Bronchial epithelial cell (primary cell): ENCODE data around the gene RGS17. TPM values are rescaled to one million over a fixed set of nuclear protein-coding genes. Genes with fewer than 3 reads are reported as not detected.

Experiments
- DNase-seq: peaks from one replicate; pipeline ENCODE4 v3.0.0-alpha.2; 2010; ENCODE audit warnings: low read depth
- FAIRE-seq: peaks from 2 replicates; lab custom pipeline; 2011; peaks lifted over from hg19 to GRCh38; lab: Jason Lieb, UNC
- H3K27me3 ChIP-seq: 2 replicates; pipeline ENCODE4 v1.5.1; 2011; ENCODE audit warnings: low read length; ENCODE audit not compliant: control insufficient read depth, insufficient read depth
- H3K36me3 ChIP-seq: 2 replicates; pipeline ENCODE4 v1.5.1; 2011; ENCODE audit warnings: low read length; ENCODE audit not compliant: control insufficient read depth, insufficient read depth
- H3K4me3 ChIP-seq: 2 replicates; pipeline ENCODE4 v1.5.1; 2011; ENCODE audit warnings: mild to moderate bottlenecking, low read depth, low read length, control low read depth
- total RNA-seq: library from RNA; depleted of rRNA; stranded (reverse); fragments of >200 nt; gene quantifications from 2 replicates; pipeline ENCODE4 v1.2.1, GENCODE V29; 2014
- TF ChIP-seq, protein P1 (sequence below): IDR thresholded peaks from 2 replicates; pipeline ENCODE4 v1.5.1; 2011; ENCODE audit warnings: mild to moderate bottlenecking, moderate library complexity, low read length, control low read depth, inconsistent platforms; ENCODE audit not compliant: insufficient read depth, severe bottlenecking

RGS17 gene
- total RNA-seq, 1 donor from 2014 or later: 2.9 TPM

DNA sequence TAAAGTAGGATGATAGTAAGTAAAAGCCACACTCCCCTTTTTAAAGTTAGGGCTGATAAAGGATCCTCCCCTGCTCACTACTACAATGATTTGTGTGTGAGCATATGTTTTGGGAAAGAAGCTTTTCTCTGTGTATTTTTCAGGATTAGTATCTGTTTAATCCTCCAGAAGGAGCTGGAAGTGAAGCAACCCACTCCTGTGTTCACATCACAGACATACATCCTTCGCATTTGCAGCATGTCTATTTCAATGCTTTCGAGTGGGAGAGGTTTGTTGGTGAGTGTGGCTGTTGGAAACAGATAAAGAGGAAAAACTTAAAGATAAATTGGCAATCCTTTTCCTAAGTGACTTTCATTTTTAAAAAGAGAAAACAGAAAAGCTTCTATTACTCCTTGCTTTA lies 31.6 kb upstream of the RGS17 start:
- DNase-seq (peak; percentile 3), FAIRE-seq (no peak)
- Histone ChIP-seq H3K27me3 (no peaks in the 10 kb centered on the region), H3K36me3 (no peaks in the 10 kb centered on the region), H3K4me3 (no peak overlapping the region)
- TF ChIP-seq, protein P1, sequence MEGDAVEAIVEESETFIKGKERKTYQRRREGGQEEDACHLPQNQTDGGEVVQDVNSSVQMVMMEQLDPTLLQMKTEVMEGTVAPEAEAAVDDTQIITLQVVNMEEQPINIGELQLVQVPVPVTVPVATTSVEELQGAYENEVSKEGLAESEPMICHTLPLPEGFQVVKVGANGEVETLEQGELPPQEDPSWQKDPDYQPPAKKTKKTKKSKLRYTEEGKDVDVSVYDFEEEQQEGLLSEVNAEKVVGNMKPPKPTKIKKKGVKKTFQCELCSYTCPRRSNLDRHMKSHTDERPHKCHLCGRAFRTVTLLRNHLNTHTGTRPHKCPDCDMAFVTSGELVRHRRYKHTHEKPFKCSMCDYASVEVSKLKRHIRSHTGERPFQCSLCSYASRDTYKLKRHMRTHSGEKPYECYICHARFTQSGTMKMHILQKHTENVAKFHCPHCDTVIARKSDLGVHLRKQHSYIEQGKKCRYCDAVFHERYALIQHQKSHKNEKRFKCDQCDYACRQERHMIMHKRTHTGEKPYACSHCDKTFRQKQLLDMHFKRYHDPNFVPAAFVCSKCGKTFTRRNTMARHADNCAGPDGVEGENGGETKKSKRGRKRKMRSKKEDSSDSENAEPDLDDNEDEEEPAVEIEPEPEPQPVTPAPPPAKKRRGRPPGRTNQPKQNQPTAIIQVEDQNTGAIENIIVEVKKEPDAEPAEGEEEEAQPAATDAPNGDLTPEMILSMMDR: no peak

DNA sequence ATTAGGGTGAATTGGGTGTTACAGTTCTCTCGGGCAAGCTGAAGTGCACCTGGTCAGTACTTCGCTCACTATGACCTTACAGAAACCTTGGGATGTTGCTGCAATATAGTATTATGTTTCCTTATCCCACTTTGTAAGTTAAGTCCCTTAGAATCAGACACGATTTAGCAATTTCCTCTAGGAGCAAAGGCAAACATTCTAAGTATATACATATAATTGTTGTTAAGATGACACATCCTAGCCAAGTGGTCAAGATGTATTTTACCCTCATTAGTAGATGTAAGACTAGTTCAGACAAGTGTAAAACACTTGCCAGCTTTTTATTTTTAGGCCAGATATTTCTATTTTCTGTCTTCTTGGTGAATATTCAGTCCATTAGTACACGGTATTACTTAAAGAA lies 31.1 kb upstream of the RGS17 start:
- DNase-seq (peak; percentile 78), FAIRE-seq (no peak)
- TF ChIP-seq, protein P1: no peak
- Histone ChIP-seq H3K4me3 (no peak overlapping the region), H3K36me3 (no peaks in the 10 kb centered on the region), H3K27me3 (no peaks in the 10 kb centered on the region)

DNA sequence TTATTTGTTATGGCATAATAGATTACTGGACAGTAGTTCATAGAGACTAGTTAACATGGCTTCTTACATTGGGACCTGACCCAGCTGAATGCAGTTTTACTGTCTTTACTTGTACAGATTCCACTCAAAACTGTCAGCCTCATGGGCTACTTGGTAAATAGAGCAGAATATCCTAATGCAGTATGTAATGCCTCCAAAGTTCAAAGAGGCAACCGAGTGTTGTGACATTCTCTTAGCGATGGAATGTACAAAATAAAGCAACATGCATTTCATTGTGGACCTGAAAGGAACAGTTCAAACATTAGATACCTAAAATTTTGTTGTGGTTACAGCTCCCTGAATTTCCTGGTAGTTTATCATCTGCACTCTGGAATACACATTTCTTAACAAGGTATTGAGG lies 29.1 kb upstream of the RGS17 start:
- no peaks in the 10 kb centered on the region for H3K36me3 ChIP-seq
- H3K4me3 ChIP-seq: no peak overlapping the region
- FAIRE-seq (no peak), DNase-seq (no peak)
- H3K27me3 ChIP-seq: no peaks in the 10 kb centered on the region
- TF ChIP-seq, protein P1: no peak

DNA sequence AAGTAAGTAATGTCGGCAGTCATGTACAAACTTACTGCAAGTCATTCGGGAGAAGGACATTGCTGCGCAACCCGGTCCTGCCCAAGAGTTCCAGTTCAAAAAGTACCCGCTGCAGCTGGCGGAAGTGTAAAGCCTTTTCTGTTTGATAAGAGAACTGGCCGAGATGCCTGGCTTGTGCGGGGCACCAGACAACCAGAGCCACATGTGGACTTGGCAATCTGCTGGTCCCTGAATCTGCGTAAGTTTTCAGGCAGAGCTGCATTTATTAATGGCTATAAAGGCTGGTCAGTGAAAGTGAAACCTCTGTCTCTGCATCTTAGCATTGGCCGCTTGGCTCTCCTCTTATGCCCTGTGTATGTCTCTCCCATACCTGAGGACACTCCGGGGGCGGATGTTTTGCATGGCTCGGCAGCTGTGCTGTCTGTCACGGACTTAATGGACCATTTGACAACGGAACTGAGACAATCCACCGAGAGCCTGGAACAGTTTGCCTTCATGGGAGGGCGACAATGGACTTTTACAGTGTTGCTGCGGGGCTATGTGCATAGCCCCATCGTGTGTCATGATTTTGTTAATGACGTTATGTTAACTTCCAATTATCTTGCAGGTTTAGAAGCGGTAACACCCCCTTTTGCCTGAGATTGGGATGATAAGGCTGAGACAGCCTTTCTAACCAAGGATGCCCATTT lies 19.8 kb upstream of the RGS17 start:
- Histone ChIP-seq H3K27me3 (no peaks in the 10 kb centered on the region), H3K4me3 (no peak overlapping the region), H3K36me3 (no peaks in the 10 kb centered on the region)
- FAIRE-seq (peak; percentile 28), DNase-seq (no peak)
- TF ChIP-seq, protein P1: no peak

DNA sequence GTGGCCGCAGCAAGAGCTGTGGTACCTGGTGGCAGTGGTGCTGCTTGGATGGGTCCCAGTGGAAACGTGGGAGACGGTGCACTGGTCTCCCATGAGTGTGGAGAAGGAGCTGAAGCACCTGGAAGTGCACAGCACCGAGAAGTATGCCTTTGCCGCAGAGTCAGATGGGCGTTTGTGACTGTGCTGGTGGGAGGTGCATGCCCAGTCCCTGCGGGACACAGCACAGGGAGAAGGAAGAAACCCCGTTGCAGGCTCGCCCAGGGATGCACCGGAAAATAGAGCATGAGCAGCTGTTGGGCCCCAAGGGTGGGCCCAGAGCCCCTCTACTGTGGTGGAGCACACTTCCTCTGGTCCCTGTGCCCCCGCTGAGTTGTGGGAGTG lies 19.3 kb upstream of the RGS17 start:
- no peaks in the 10 kb centered on the region for H3K36me3 ChIP-seq
- FAIRE-seq: no peak
- TF ChIP-seq, protein P1: no peak
- no peak for DNase-seq
- no peak overlapping the region for H3K4me3 ChIP-seq
- no peaks in the 10 kb centered on the region for H3K27me3 ChIP-seq

DNA sequence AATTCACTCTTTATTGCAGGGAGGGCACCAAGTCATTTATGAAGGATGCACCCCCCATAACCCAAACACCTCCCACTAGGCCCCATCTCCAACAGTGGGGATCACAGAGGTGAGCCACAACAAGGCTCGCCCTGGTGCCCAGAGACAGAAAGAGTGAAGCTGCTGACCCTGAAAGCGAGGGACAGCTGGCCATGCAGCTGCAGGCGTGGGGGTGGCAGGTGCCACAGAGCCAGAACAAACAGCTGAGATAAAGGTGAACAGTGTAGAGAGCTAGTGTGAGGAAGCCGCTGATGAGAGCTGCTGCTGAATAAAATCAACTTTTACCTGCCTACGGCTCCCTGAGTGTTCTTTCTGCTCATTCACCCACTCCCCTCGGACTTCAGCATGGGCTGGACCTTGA lies 18.8 kb upstream of the RGS17 start:
- TF ChIP-seq, protein P1: no peak
- FAIRE-seq: peak; percentile 81

More for the DNA sequence above, 18.8 kb upstream of the RGS17 start:
- Histone ChIP-seq H3K36me3 (no peaks in the 10 kb centered on the region), H3K27me3 (no peaks in the 10 kb centered on the region), H3K4me3 (no peak overlapping the region)
- no peak for DNase-seq
